Keratinocyte (primary cell): ENCODE data around the gene EGLN1. TPM values are rescaled to one million over a fixed set of nuclear protein-coding genes. Genes with fewer than 3 reads are reported as not detected.

ENCODE experiments used
- DNase-seq: peaks from one replicate; pipeline ENCODE4 v3.0.0-alpha.2; 2011; ENCODE audit warnings: low read depth, missing footprints, low spot score
- FAIRE-seq: peaks from 2 replicates; lab custom pipeline; 2011; peaks lifted over from hg19 to GRCh38; lab: Jason Lieb, UNC
- H2AFZ ChIP-seq: 2 replicates; pipeline ENCODE4 v1.6.0; 2012; ENCODE audit warnings: low read length, control low read depth, inconsistent platforms; ENCODE audit not compliant: control insufficient read depth
- H3K27ac ChIP-seq: 2 replicates; pipeline ENCODE4 v1.5.1; 2011; ENCODE audit warnings: low read length; ENCODE audit not compliant: control insufficient read depth, insufficient read depth
- H3K27me3 ChIP-seq: 3 replicates; pipeline ENCODE4 v1.6.0; 2011; ENCODE audit warnings: low read length; ENCODE audit not compliant: control insufficient read depth, insufficient read depth; ENCODE audit errors: extremely low read depth
- H3K36me3 ChIP-seq, 2 experiments: 2 replicates in 1 of 2; 3 replicates in 1 of 2; pipeline ENCODE4 v1.5.1; 2011; ENCODE audit warnings: low read length in 2 of 2, mild to moderate bottlenecking in 1 of 2; ENCODE audit not compliant: control insufficient read depth in 2 of 2, insufficient read depth in 2 of 2; ENCODE audit errors: extremely low read depth in 1 of 2
- H3K4me1 ChIP-seq: 3 replicates; pipeline ENCODE4 v1.5.1; 2011; ENCODE audit warnings: low read length; ENCODE audit not compliant: control insufficient read depth, insufficient read depth; ENCODE audit errors: extremely low read depth
- H3K4me2 ChIP-seq: 3 replicates; pipeline ENCODE4 v1.6.0; 2011; ENCODE audit warnings: low read depth, low read length; ENCODE audit not compliant: control insufficient read depth, insufficient read depth; ENCODE audit errors: extremely low read depth
- H3K4me3 ChIP-seq, 3 experiments: fragments of 200-600 bp in 1 of 3; sonication (generic) in 1 of 3; 2 replicates in 2 of 3; 3 replicates in 1 of 3; pipeline ENCODE4 v1.5.1; 2011 to 2016; ENCODE audit warnings: low read length in 3 of 3, mild to moderate bottlenecking in 3 of 3, control low read depth in 2 of 3, inconsistent platforms in 1 of 3, low read depth in 1 of 3, mixed read lengths in 1 of 3, mixed run types in 1 of 3, moderate library complexity in 1 of 3; ENCODE audit not compliant: control insufficient read depth in 2 of 3, insufficient read depth in 2 of 3; ENCODE audit errors: extremely low read depth in 1 of 3
- H3K79me2 ChIP-seq: 2 replicates; pipeline ENCODE4 v1.6.0; 2012; ENCODE audit warnings: low read length; ENCODE audit not compliant: control insufficient read depth, insufficient read depth
- H3K9ac ChIP-seq: 3 replicates; pipeline ENCODE4 v1.6.0; 2011; ENCODE audit warnings: low read length; ENCODE audit not compliant: control insufficient read depth, insufficient read depth; ENCODE audit errors: extremely low read depth
- H3K9me1 ChIP-seq: 3 replicates; pipeline ENCODE4 v1.6.0; 2011; ENCODE audit warnings: low read length; ENCODE audit not compliant: control insufficient read depth, insufficient read depth; ENCODE audit errors: extremely low read depth
- H3K9me3 ChIP-seq: 2 replicates; pipeline ENCODE4 v1.5.1; 2012; ENCODE audit warnings: low read depth, low read length; ENCODE audit not compliant: control insufficient read depth
- H4K20me1 ChIP-seq: 3 replicates; pipeline ENCODE4 v1.6.0; 2011; ENCODE audit warnings: low read length; ENCODE audit not compliant: control insufficient read depth, insufficient read depth; ENCODE audit errors: extremely low read depth
- EZH2 ChIP-seq: IDR thresholded peaks from one replicate; pipeline ENCODE4 v1.6.1; 2012; ENCODE audit warnings: inconsistent platforms, mild to moderate bottlenecking, low read length, moderate library complexity
- dilution Hi-C: fragments of 300-500 bp; cut with MboI; formaldehyde crosslinking; loops from one replicate; pipeline ENCODE4 v1.7.0; 2020; ENCODE audit warnings: low sequenced_read_pairs; ENCODE audit not compliant: extremely low pct_ligation_motif_present
- polyA plus RNA-seq, 5 experiments: library from polyadenylated mRNA; depleted of rRNA in 3 of 5; stranded (reverse) in 3 of 5; stranded (forward) in 1 of 5; unstranded in 1 of 5; fragments of >200 nt; gene quantifications; 1 replicate in 1 of 5; 2 replicates in 3 of 5; 3 replicates in 1 of 5; pipeline versions ENCODE4 v1.2.1 to v1.2.3, GENCODE V29; 2011 to 2012; ENCODE audit warnings: missing spikeins in 2 of 5, low read depth in 1 of 5, low replicate concordance in 1 of 5
- TF ChIP-seq, protein P1 (sequence below), 3 experiments: IDR thresholded peaks in 1 of 3; conservative IDR thresholded peaks in 1 of 3; optimal IDR thresholded peaks in 1 of 3; 2 replicates in 2 of 3; 3 replicates in 1 of 3; pipeline versions ENCODE3 to v1.5.1; 2011; ENCODE audit warnings: low read length in 3 of 3, mild to moderate bottlenecking in 3 of 3, moderate library complexity in 2 of 3, control low read depth in 1 of 3, inconsistent platforms in 1 of 3; ENCODE audit not compliant: insufficient read depth in 2 of 3; ENCODE audit errors: extremely low read depth in 1 of 3

EGLN1 gene
- polyA plus RNA-seq, 1 donor (not counting 4 experiments of a cell fraction or from before 2014, with no cell fraction given) = 34.1 TPM

GRCh38 chr1:231326248-231326647, 95.8 kb downstream of the EGLN1 start:
- no peak overlapping the region for H3K4me3 ChIP-seq
- H3K27me3 ChIP-seq = no peaks in the 10 kb centered on the region
- DNase-seq = no peak
- no peaks in the 10 kb centered on the region for H3K4me1 ChIP-seq
- H3K9ac ChIP-seq = no peak overlapping the region
- H3K27ac ChIP-seq = no peak overlapping the region
- H3K9me1 ChIP-seq = no peaks in the 10 kb centered on the region
- no peaks in the 10 kb centered on the region for H4K20me1 ChIP-seq
- no peaks in the 10 kb centered on the region for H3K9me3 ChIP-seq
- H2AFZ ChIP-seq = no peak overlapping the region
- TF ChIP-seq, protein P1, sequence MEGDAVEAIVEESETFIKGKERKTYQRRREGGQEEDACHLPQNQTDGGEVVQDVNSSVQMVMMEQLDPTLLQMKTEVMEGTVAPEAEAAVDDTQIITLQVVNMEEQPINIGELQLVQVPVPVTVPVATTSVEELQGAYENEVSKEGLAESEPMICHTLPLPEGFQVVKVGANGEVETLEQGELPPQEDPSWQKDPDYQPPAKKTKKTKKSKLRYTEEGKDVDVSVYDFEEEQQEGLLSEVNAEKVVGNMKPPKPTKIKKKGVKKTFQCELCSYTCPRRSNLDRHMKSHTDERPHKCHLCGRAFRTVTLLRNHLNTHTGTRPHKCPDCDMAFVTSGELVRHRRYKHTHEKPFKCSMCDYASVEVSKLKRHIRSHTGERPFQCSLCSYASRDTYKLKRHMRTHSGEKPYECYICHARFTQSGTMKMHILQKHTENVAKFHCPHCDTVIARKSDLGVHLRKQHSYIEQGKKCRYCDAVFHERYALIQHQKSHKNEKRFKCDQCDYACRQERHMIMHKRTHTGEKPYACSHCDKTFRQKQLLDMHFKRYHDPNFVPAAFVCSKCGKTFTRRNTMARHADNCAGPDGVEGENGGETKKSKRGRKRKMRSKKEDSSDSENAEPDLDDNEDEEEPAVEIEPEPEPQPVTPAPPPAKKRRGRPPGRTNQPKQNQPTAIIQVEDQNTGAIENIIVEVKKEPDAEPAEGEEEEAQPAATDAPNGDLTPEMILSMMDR (optimal IDR thresholded peaks at IDR 0.05 in 1 of 3, IDR thresholded peaks at IDR 0.05 in 1 of 3, conservative IDR thresholded peaks at IDR 0.05 in 1 of 3; ENCODE audit: extremely low read depth in 1 of 3, insufficient read depth in 2 of 3, low read length in 3 of 3) = no peak
- no peak for TF ChIP-seq EZH2
- no peak for FAIRE-seq
- dilution Hi-C loops = no loop called here
- no peak overlapping the region for H3K4me2 ChIP-seq
- no peaks in the 10 kb centered on the region for H3K36me3 ChIP-seq
- H3K79me2 ChIP-seq = no peaks in the 10 kb centered on the region

DNA sequence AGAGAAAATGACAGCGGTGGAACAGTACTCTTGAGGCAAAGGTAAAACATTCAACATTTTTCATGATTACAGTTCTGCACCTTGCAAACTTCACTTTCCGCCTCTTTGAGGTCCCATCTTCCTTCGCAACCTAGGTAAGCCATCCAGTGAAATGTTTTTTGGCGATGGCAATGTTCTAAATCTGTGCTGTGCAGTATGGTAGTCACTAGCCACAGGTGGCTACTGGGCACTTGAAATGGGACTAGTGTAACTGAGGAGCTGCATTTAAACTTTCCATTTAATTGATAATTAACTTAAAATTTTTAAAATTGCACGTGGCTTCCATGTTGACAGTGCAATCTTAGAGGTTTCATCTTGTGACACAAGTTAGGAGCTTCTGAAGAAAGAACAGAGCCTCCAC, 97.4 kb downstream of the EGLN1 start:
- H3K9ac ChIP-seq = no peak overlapping the region
- no peaks in the 10 kb centered on the region for H3K79me2 ChIP-seq
- H3K36me3 ChIP-seq = no peaks in the 10 kb centered on the region
- no peak overlapping the region for H3K27ac ChIP-seq
- TF ChIP-seq, protein P1 (optimal IDR thresholded peaks at IDR 0.05 in 1 of 3, IDR thresholded peaks at IDR 0.05 in 1 of 3, conservative IDR thresholded peaks at IDR 0.05 in 1 of 3; ENCODE audit: extremely low read depth in 1 of 3, insufficient read depth in 2 of 3, low read length in 3 of 3) = no peak
- no peak for TF ChIP-seq EZH2
- FAIRE-seq (no peak), DNase-seq (no peak)
- no peaks in the 10 kb centered on the region for H3K9me3 ChIP-seq
- H3K4me2 ChIP-seq = no peak overlapping the region
- no peak overlapping the region for H3K4me3 ChIP-seq
- dilution Hi-C loops = no loop called here
- no peaks in the 10 kb centered on the region for H3K27me3 ChIP-seq
- no peaks in the 10 kb centered on the region for H3K9me1 ChIP-seq
- H2AFZ ChIP-seq = no peak overlapping the region
- H4K20me1 ChIP-seq = no peaks in the 10 kb centered on the region
- no peaks in the 10 kb centered on the region for H3K4me1 ChIP-seq
